Activated CD4-positive, alpha-beta T cell treated with anti-CD3 and anti-CD28 coated beads for 1 hour (primary cell): ENCODE data around the gene UNC119B.
"Not testable (repeated sequence)": the region's sequence is repeated elsewhere in the genome, so short reads cannot be mapped to it uniquely, and the experiment has no call there.

Source experiments
- DNase-seq: peaks from one replicate; pipeline ENCODE4 v3.0.0-alpha.2; 2020

UNC119B gene

DNA sequence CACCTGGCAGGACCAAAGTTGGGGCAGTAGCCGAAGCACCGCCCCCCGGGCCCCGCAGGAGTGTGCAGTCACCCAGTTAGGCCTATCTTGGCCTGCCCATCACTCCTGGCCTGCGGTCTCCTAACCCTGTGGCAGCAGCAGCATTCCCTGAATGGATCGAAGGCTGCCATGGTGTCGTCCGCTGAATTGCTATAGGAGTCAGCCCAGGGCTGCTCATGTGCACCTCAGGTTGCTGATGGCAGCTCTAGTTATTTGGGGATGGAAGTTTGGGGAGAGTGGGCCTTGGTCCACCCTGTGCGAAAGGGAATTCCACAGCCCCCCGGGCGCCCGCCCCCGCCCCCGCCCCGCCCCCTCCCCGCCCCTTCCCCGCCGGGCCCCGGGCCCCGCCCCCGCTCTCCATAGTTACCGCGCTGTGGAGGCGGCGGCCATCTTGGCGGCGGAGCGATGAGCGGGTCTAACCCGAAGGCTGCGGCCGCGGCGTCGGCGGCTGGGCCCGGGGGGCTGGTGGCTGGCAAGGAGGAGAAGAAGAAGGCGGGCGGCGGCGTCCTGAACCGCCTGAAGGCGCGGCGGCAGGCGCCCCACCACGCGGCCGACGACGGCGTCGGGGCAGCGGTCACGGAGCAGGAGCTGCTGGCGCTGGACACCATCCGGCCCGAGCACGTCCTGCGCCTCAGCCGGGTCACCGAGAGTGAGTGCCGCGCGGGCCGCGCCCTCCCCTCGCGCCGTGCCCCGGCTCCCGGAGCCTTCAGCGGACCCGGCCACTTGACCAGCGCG lies at the start of gene UNC119B:
Gene UNC119B (plus strand): TSS at position 428 of the 774 bp plus-strand sequence. CDS start 17 bp downstream, at position 445.
- peak; percentile 67 for DNase-seq

DNA sequence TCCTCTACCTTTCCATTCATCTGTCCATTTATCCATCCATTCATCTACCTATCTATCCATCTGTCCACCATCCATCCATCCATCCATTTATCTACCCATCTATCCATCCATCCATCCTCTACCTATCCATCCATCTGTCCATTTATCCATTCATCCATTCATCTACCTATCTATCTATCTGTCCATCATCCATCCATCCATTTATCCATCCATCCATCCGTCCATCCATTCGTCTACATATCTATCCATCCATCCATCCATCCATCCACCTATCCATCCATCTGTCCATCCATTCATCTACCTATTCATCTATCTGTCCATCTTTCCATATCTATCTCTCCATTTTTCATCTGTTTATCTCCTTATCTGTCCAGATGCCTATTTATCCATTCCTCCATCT lies 48.8 kb upstream of the UNC119B start:
- DNase-seq, result no peak

DNA sequence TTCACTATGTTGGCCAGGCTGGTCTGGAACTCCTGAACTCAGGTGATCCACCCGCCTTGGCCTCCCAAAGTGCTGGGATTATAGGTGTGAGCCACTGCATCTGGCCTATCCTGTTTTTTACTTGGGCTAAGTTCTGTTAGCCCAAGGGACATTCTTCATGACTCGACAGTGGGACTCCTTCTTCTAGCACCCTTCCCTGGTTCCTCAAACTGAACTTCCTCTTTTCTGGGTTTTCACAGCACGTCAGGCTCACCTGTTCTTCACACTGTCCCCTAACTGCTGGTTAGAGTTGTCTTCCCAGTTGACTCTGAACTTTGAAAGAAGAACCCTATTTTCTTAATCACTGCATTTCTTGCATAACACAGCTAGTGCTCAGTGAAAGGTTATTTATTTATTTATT lies 47.4 kb upstream of the UNC119B start:
- DNase-seq, result no peak

DNA sequence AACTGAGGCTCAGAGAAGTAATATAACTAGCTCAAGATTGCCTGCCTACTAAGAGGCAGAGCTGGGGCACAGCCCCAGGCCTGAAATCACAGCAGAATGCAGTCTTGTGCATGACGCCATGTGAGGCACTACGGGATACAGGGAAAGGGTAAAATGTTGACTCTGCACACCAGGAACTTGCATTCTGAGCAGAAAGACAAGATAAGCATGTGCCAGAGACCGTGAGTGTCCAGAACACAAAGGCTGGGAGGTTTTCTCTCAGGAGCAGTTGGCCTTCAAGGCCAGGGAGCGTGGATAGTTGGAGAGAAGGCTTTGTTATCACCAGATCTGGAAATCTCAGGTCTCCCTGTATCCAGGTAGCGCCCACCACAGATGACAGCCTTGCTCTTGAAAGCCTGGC lies 46.5 kb upstream of the UNC119B start:
- no peak for DNase-seq

DNA sequence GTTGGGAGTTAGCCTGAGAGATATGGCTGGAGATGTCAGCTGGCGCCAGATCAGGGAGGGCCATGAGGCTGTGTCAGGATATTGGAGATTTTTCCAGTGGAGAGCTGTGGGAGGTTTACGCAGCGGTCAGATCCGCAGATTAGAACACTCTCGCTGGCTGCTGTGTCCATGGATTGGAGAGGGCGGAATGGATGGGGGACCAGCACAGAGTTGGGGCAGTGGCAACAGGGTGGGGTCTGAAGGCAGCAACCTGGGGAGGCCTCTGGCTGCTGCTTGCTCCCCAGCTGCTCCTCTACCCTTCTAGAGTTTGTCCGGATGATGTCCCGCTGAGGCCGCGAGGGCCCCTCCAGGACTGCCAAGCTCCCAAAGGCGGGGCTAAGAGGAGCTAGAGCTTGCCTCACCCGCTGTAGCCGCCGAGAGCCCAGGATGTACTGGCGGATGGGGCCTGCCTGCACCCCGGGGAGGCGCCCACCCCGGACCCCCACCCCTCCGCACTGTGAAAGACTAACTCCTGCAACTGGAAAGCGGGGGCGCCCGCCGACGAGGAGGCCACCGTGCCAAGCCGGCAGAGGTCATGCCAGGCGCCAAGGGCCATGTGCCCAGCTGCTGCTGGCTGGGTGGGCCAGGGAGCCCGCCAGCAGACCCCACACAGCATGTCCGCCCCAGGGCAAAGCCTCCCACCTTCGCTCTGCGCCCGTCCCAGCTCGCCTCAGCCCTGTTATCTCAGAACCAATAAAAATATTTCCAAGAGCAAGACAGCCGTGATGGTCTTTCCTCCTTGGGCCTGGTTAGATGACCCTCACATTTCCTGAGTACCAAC lies 43.5 kb upstream of the UNC119B start:
- DNase-seq, result no peak

DNA sequence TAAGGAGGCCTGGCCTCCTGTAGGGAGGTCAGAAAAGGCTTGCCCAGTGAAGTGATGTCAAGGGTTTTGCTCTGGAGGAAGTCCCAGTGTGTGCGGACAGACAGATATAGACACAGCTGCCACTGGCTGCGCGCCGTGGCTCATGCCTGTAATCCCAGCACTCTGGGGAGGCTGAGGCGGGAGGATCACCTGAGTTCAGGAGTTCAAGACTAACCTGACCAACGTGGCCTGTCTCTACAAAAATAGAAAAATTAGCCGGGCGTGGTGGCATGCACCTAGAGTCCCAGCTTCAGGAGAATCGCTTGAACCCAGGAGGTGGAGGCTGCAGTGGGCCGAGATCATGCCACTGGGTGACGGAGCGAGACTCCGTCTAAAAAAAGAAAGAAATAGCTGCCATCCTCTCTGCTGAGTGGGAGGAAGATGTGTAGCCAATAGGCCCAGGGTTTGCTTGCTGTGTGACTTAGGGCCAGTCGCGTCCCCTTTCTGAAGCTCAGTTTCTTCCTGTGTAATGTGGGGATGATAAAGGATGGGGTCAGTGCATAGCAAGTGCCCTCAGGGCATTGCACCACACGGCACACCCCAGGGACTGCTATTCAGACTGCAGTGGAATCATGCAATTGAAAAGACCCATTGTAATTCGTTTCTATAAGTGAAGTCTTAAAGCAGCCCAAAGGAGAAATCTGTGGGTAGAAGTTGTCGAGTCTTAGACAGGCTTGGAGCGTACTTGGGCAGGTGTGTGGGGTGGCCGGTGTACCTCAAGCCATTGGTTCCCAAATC lies 42.0 kb upstream of the UNC119B start:
- no peak for DNase-seq

DNA sequence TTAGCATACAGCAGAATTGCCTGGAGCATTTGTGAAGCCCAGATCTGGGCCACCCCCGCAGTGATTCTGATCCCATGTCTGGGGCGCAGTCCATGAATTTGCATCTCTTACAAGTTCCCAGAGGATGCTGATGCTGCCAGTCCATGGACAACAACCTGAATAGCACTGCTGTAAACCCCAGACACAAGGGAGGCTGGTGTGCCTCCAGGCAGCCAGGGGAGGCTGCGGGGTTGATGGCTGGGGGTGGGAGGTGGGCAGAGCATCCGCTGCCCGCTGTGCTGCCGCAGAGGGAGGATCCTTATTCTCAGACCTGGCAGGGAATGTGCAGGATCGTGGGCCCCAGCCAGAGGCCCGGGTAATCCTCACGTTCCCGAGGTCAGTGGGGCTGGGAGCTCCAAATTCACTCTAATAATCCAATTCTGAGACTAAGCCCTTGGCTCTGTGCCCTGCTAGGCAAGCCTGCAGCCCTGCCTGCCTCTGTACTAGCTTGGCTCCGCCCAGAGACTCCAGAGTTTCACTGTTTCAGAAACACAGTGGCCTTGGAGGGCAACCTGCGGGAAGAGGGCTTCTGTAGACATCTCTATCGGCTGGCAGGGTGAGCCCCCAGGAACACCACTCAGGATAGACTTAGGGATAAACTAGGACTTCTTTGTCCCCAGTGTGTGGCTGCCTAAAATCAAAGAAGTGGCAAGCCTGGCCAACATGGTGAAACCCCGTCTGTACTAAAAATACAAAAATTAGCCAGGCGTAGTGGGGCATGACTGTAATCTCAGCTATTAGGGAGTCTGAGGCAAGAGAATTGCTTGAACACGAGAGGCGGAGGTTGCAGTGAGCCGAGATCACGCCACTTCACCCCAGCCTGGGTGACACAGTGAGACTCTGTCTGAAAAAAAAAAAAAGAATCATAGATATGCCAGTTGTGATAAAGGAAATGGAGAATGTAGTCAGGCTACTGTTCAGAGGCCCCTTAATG lies 41.1 kb upstream of the UNC119B start:
- DNase-seq, result no peak

DNA sequence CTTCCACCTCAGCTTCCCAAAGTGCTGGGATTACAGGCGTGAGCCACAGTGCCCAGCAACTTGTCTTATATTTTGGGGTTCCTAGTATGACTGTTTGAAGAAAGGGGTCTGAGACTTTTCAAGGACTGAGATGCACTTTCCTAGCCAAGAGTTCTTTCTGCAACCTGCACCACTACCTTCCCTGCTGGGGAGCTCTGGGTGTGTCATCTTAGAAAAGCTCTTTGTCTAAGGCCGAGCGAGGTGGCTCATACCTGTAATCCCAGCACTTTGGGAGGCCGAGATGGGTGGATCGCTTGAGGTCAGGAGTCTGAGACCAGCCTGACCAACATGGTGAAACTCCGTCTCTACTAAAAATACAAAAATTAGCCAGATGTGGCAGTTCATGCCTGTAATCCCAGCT lies 40.0 kb upstream of the UNC119B start:
- DNase-seq, result not testable (repeated sequence)

DNA sequence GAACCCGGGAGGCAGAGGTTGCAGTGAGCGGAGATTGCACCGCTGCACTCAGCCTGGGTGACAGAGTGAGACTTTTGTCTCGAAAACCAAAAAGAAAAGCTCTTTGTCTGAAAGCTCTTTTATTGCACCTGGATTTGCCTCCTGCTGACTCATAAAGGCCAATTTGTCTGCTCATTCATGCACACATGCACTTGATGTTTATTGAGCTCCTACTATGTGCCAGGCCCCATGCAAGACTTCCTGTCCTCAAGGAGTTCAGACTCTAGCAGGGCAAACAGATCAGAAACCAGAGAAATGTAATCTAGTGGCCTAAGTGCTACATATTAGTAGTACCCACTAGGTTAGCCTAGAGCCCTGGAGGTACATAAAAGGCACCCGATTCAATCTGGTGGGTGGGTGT lies 39.6 kb upstream of the UNC119B start:
- DNase-seq, result no peak

DNA sequence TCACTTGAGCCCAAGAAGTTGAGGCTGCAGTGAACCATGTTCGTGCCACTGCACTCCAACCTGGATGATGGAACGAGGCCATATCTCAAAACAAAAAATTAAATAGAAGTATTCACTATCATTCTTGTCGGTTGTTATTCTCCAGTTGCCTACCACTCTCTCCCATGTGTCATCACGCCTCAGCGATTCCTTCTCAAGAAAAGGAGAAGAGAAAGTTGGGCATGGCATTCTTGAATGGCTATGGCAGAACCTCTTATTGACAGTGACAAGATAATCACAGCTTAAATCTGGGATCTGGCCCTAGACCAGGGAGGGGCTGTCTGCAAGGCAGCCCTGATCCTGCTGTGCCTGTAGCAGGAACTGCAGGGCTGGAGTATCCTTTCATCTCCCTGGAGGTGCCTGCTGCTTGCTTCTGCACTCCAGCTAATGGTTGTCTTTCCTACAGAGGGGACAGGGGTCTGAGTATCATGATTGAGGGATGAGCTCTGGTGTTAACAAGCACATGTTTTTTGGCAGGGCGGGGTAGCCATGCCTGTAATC lies 36.1 kb upstream of the UNC119B start:
- no peak for DNase-seq

DNA sequence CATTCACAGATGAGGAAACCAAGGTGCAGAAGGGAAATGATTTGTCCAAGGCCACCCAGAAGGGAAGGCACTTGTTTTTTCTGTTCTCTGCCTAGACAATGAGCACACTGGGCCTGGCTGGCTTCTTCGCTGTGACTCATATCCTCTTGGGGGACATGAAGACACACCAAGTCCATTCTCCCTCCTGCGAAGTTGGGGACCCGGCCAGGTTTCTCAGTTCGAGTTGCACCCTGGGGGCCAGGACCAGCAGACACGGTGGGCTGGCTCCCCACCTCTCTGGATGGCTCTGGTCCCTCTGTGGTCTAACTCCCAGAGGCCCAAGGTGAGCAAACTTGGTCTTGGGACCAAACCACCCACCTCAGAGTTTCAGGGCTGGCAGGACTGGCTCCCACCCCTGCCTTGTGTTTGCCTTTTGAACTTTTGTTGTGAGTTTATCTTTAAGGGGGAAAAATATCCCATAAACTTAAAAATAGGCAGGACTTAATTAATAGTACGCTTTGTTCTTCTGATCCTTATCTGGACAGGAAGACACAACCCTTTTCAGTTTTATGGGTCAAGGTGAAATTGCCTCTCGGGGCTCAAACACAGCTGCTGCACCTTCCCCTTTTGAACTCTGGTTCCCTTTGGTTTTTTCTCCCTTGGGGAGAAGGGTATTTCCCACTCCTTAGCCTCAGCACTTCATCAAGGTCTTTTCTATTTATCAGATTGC lies 32.3 kb upstream of the UNC119B start:
- no peak for DNase-seq

DNA sequence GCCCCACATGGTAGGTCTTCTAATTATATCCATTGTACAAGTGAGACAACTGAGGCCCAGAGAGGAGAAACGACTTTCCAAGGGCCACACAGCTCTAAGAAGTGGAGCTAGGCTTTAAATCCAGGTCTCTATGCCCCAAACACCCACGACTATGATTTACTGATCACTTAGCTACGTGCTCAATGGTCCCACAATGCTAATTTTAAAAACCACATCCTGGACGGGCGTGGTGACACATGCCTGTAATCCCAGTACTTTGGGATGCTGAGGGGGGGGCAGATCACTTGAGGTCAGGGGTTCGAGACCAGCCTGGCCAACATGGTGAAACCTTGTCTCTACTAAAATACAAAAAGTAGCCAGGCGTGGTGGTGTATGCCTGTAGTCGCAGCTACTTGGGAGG lies 31.7 kb upstream of the UNC119B start:
- no peak for DNase-seq

DNA sequence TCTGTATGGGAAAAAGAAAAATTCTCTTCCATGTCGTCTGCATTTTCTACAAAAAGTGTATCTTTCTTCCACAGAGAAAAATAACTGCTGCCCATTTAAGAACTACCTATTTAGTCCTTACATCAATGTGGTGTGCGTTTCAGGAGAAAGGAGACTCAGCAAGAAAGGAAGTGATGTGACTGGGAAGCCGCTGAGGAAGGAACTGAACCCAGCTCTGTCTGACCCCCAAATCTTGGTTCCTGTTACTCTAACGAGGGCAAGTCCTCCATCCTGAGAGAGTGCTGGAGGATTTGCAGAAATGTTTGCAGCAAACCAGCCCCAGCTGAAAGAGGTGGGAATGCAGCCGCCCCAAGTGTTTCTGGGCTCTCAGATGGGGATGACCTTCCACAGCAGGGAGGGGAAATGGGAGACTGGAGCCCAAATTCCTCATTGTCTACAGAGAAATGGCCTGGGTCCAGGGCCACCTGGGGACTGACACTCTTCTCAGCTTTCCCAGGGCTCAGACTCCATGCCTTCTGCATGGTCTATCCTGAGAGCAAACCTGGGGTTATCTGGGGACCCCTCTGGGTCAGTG lies 30.0 kb upstream of the UNC119B start:
- DNase-seq, result no peak

DNA sequence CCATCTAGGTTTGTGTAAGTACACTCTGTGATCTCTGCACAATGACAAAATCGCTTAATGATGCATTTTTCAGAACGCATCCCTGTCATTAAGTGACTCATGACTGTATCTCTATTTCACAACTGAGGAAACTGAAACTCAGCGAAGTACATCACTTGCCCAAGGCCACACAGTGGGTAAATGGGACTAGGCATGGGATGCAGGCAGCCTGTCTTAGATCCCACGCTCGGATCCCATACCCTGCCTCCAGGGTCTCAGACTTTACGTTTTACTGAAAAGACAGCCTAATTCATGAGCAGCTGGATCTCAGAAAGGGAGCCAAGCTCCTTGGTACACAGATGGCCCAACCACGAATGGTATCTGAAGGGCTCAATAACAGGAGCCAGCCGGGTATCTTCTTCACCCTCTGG lies 25.7 kb upstream of the UNC119B start:
- DNase-seq, result no peak

DNA sequence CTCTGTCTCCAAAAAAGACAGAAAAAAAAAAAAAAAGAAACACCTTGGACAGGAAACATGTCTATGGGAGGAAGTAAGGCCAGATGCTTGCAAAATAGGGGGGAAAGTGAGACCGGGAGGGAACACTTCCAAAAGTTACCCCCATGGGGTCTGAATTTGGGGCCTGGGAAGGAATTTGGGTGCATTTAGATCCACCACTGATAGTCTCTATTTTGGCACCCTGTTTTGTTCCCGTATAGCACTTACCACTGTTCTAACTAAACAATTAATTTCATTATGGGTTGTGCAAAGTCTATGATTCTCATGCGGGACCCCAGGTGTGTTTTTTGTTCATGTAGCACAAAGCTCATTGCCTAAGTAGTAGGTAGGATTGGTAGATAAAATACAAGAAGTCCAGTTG lies 24.7 kb upstream of the UNC119B start:
- no peak for DNase-seq

DNA sequence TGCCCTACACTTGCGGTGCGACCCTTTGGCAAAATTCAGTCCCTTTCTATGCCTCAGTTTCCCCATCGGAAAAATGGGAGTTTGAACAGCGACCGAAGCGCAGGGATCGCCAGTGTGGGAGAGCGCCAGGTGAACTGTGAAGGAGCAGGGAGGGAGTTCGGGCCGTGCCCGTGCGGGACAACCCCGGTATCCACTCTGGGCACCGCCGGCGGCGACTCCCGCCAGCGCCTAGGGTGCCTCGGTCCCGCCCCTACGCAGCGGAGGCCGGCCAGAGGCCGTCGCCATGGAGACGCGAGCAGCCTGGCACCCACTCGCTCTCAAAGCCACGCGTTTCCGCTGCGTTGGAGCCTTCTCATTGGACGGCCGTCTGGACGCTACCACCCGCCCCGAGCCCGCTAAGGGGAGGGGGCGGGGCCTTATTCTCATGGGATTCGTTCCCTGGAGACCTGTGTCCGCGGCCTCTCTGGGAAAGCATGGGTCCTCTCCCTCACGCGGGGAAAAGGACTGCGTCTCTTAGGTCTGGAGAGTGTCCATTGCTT lies 24.0 kb upstream of the UNC119B start:
- peak; percentile 95 for DNase-seq

DNA sequence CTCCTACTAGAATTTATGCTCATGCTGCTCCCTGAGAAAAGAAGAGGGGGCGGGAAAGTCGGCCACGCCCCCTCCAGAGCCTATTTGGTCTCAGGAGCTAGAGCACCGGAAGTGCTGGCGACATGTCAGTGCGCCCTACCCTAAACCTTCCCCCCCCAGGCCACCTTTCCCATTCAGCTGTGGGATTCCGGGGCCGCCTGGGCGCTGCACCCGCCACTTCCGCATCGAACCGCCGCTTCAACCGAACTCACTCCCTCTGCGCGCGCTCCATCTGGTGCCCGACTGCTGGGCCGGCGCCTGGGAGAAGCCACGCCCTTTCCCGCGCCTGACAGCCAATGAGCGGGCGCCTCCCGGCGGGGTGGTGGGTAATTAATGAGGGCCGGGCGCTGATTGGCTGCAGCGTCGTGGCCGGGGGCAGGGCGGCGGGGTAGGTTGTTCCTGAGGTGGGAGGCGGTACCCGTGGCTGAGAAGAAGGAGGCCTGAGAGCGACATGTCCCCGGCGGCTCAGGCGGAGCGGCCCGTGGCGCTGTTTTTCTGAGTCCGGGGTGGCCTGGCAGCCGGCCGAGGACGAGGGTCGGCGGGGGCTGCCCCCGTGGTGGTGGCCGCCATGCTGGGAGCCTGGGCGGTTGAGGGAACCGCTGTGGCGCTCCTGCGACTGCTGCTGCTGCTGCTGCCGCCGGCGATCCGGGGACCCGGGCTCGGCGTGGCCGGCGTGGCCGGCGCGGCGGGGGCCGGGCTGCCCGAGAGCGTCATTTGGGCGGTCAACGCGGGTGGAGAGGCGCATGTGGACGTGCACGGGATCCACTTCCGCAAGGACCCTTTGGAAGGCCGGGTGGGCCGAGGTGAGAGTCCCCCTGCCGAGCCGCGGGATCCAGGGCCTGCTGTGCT lies 23.3 kb upstream of the UNC119B start, which contains the start of gene MLEC:
Gene MLEC (plus strand): TSS at position 460 of the 888 bp plus-strand sequence. CDS start 148 bp downstream, at position 608.
- DNase-seq, result peak; percentile 99

DNA sequence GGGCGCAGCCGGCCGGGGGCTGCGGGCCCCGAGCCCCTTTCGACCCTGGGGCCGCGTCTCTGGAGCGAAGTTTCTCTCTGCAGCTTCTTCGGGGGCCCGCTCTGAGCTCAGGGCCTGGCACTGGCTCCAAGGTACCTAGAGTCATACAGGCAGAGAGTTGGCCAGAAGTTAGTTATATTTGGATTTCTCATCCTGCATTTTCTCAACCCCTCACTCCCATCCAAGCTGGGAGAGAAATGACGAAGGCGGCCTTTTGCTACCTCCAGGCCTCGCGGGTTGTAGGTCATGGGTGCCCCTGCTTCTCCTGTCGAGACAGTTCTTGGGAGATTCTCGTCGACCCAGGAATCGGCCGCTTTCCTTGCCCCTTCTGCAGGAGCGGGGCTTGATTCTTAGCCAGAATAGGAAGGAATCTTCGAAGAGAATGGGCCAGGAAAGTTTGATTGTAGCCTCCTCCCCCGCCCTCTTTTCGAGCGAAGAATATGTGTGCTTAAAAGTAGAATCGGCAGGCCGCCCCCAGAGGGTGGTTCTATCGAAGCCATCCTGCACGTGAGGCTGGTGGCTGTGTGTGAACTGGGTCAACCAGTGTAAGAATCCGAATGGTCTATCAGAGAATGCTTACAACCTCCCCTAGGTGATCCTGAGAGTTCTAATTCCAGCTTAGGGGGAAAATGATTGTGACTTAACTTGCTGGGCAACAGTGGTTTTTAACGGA lies 22.5 kb upstream of the UNC119B start:
- DNase-seq, result no peak
